H54 (cell line): ENCODE results near the gene RLN3.

ENCODE experiments used
- DNase-seq: peaks from one replicate; pipeline ENCODE4 v3.0.0; 2011; ENCODE audit warnings: low spot score, mixed read lengths; ENCODE audit not compliant: insufficient read length
- FAIRE-seq: peaks from 3 replicates; lab custom pipeline; 2011; peaks lifted over from hg19 to GRCh38; lab: Jason Lieb, UNC
- POLR2A ChIP-seq: IDR thresholded peaks from 2 replicates; pipeline ENCODE4 v1.6.1; 2011; ENCODE audit warnings: low read depth, mild to moderate bottlenecking, low read length

RLN3 gene

DNA sequence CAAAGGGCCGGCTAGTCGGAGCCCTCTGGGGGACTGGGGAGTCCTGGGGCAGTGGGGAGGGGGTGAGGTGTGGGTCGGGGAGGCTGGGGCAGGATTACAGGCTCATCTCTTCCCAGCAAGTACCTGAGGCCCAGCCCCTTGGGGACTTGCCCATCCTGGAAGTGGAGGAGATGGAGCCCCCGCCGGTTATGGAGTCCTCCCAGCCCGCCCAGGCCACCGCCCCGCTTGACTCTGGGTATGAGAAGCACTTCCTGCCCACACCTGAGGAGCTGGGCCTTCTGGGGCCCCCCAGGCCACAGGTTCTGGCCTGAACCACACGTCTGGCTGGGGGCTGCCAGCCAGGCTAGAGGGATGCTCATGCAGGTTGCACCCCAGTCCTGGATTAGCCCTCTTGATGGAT is 24.0 kb downstream of the RLN3 start:
- FAIRE-seq (no peak), DNase-seq (no peak)
- TF ChIP-seq POLR2A = no peak

DNA sequence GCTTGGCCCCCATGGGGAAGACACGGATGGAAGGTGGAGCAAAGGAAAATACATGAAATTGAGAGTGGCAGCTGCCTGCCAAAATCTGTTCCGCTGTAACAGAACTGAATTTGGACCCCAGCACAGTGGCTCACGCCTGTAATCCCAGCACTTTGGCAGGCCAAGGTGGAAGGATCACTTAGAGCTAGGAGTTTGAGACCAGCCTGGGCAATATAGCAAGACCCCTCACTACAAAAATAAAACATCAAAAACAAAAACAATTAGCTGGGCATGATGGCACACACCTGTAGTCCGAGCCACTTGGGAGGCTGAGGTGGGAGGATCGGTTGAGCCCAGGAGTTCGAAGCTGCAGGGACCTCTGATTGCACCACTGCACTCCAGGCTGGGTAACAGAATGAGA is 24.5 kb downstream of the RLN3 start:
- FAIRE-seq = no peak
- no peak for TF ChIP-seq POLR2A
- no peak for DNase-seq

DNA sequence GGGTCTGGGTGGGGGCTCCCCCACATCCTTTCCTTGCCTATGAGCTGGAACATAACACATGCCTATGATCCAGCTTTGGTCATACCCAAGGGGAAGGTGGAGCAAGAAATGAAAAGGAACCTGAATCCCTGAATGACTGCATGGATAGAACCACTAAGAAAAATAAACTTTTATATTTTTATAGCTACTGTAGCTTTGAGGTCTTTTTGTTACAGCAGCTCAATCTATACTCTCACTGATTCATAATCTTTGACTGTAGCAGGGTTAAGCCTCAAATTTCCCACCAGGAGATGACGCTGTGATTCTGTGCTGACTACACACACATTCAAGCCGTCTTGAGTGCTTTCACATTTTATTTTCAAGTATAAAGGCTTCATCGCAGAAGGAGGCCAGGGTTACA is 25.1 kb downstream of the RLN3 start:
- FAIRE-seq (no peak), DNase-seq (no peak)
- TF ChIP-seq POLR2A = no peak

- TF ChIP-seq POLR2A = no peak
- no peak for DNase-seq
- no peak for FAIRE-seq
Measured at GRCh38 chr19:14053500-14053899, 25.6 kb downstream of the RLN3 start.

GRCh38 chr19:14054099-14054498 is 26.2 kb downstream of the RLN3 start:
- DNase-seq (no peak), FAIRE-seq (no peak)
- no peak for TF ChIP-seq POLR2A

DNA sequence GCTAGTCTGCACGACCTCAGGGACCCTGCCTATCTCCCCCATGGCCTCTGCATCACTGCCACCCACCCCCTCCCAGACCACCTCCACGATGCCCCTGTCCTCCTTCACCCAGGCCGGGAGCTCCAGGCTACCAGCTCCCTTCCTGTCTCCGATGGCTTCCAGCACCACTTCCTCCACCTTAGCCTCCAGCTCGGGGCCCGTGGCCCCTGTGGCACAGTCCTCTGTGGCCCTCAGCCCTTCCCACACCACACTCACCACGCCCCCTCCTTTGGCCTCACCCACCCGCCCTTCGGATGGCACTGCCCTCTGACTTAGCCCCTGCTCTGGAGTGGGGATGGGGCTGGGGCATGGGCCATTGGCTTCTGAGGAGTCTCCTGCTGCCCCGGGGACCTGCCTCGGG is 26.8 kb downstream of the RLN3 start:
- FAIRE-seq (no peak), DNase-seq (no peak)
- no peak for TF ChIP-seq POLR2A

GRCh38 chr19:14055396-14055795 is 27.4 kb downstream of the RLN3 start:
- DNase-seq = no peak
- no peak for FAIRE-seq
- no peak for TF ChIP-seq POLR2A

DNA sequence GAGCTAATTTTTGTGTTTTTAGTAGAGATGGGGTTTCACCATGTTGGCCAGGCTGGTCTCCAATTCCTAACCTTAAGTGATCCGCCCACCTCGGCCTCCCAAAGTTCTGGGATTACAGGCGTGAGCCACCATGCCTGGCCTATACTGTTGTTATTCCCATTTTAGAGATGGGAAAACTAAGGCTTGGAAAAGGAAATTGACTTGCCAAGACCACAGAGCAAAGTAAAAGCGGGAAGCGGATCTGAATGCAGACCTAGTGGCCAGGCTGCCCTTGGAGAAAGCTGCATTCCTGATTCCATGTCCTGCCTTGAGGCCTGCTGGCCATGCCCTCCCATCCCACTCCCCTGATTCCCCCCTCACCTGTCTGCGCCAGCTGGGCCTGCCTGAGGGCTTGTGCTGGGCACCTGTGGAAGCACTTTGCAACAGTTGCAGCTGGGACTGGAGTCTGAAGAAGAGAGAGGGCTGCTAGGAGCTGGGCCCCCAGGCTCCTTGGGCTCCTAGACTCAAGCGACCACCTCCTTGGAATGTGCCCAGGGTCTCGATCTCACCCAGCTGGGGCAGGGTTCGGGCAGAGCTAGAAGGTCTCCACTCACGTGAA is 28.2 kb downstream of the RLN3 start:
- FAIRE-seq (no peak), DNase-seq (no peak)
- no peak for TF ChIP-seq POLR2A

DNA sequence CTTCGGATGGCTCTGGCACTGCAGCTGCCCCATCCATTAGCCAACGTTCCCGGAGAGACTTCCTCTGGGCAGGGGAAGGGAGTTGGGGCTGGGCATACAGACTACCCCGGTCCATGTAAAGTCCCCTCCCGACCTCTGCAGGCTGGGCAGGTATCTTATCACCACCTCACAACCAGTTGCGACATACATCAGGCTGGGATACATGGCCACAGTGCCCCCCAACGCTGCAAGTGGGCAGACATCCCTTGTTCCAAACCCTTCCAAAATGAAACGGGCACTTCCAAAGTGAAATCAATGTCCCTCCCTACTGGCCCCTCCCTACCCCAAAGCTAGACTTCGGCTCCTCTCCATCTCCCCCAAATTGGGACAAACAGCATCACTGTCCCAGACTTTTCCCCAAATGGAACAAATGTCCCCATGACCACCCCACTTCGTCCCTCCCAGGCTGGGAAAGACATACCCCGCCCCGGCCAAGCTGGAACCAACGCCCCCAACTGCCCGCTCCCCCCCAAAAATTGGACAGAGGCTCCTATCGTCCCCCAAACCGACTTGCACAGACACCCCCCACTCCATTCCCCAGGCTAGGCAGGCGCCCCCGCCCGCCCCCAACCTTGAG is 28.9 kb downstream of the RLN3 start:
- DNase-seq (no peak), FAIRE-seq (no peak)
- no peak for TF ChIP-seq POLR2A

DNA sequence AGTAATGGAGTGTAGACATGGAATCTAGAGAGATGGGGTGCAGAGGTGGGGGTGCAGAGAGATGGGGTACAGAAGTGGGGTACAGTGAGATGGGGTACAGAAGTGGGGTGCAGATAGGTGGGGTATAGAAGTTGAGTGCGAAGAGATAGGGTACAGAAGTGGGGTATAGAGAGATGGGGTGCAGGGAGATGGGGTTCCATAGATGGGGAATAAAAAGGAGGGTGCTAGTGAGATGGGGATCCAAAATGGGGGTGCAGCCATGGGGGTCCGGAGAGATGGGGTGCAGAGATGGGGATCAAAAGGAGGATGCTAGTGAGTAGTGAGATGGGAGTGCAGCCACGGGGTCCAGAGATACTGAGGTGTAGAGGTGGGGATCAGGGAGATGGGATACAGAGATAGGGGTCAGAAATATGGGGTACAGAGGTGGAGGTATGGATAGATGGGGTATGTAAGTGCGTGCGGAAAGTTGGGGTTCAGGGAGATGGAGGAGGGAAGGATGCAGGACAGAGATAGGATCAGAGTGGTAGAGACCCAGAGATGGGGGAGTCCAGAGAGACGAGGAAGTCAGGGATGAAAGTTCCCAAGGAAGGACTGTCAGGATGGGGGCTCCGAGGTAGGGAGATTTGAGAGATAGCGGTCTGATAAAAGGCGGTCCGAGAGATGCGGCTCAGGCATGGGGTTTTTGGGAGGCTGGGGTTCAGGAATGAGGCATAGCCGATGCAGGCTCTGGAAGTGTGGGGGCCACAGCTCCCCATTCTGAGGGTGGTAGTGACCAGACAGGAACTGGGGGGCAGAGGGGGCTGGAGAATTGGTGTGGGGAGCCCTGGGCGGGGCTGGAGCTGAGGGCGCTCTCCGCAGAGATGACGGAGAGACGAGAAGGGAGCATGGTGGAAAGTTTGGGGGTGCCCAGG is 30.5 kb downstream of the RLN3 start:
- no peak for TF ChIP-seq POLR2A
- no peak for FAIRE-seq
- DNase-seq = no peak

DNA sequence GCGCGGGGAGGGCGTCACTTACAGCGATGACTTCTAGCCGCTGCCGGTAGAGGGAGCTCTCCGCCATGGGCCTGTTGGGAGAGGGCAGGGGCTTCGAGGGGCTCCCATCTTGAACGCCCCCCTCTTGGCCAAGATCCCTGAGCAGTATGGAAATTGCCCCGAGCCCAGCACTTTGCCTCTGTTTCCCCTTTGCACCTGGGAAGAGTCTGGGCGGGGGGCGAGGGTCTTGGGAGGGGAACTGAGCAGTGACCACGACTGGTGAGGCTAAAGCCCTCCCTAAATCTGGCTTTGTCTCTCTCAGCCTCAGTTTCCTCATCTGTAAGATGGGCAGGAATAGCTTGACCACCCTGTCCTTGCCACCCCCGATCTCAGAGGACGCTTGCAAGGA is 31.1 kb downstream of the RLN3 start:
- TF ChIP-seq POLR2A = no peak
- no peak for DNase-seq
- FAIRE-seq = no peak

- no peak for TF ChIP-seq POLR2A
- DNase-seq (no peak), FAIRE-seq (no peak)
Measured at GRCh38 chr19:14059652-14060155, 31.8 kb downstream of the RLN3 start.

- no peak for TF ChIP-seq POLR2A
- FAIRE-seq (no peak), DNase-seq (no peak)
Measured at GRCh38 chr19:14061081-14061749, 33.3 kb downstream of the RLN3 start.

DNA sequence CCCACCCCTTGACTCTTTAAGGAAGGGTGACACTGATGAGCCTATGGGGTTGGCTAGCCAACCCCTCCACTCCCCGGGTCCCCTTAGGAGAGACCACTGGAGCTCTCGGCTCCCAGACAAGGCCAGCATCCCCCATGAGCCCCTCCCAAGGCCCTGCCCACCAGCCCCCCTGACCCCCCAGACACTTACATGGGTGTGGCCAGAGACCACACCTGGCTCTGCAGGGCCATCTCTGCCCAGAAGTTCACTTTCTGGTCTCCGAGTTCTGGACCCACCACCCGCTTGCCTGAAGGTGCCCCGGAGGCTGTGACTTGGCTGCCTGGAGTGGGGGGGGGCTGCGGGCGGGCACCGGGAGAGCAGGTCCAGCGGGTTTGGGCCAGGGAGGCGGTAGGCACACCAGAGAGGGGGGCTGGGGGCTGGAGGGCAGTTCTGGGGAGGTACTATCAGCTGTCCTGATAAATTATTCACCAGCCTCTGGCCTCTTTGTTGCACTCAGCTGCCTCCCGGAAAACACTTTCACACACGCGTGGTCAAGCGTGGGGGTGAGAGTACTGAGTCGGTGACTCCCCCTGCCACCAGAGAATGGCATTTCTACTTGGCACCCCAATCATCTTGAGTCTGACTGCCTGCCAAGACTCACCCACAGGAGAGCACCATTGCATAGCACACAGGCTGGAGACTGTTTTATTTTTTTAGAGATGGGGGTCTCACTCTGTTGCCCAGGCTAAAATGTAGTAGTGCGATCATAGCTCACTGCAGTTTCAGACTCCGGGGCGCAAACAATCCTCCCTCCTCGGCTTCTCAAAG is 34.0 kb downstream of the RLN3 start, which contains the start of gene PALM3:
TSS of gene PALM3 (minus strand) at position 326 of the 807 bp plus-strand sequence. CDS start at position 230, 96 bp downstream.
- DNase-seq (no peak), FAIRE-seq (no peak)
- no peak for TF ChIP-seq POLR2A
